Liver (tissue), 3 donors: ENCODE results near the gene MKS1.

Experiments used
- ATF3 ChIP-seq: IDR thresholded peaks from 2 replicates; pipeline ENCODE4 v1.6.1; 2016; ENCODE audit warnings: antibody characterized with exemption
- CTCF ChIP-seq: fragments of 150-350 bp; IDR thresholded peaks from 2 replicates; pipeline ENCODE4 v1.5.1; 2017; ENCODE audit warnings: improper control_type of control experiment, low read depth, low read length; ENCODE audit not compliant: missing input control
- RAD21 ChIP-seq, 2 donors: IDR thresholded peaks; 2 replicates each; pipeline ENCODE4 v1.6.1; 2016; ENCODE audit warnings: antibody characterized with exemption in 2 of 2, mild to moderate bottlenecking in 2 of 2
- donor health status: healthy.
- donor health status: healthy.

DNA sequence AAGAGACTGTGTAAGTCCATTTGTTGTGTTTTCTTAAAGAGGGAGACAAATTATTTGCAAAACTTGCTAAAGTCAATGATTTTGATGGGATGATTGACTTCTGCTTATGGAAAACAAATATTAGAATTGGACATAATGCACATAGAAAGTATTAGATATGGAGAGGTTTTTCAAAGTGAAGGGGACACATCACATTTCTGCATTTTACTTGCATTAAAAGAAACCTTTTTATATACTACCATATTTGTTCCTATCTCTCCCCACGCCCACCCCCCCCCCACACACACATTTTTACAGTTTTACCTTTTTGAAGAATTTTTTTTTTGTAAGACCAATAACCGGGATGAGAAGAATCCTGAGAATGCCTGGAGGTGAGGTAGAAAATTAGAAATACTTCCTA lies 60.9 kb downstream of the MKS1 start:
- TF ChIP-seq RAD21 (IDR thresholded peaks at IDR 0.05) (no peak), ATF3 (no peak), CTCF (no peak)
